Loucy (cell line): ENCODE results near the gene SPRED2.

Experiments
- EZH2phosphoT487 ChIP-seq: fragments of 200-600 bp; IDR thresholded peaks from 2 replicates; pipeline ENCODE4 v1.6.1; 2018; ENCODE audit warnings: antibody characterized with exemption, mild to moderate bottlenecking, moderate library complexity, borderline replicate concordance
- TF ChIP-seq, protein P1 (sequence below): fragments of 200-600 bp; sonication (generic); conservative IDR thresholded peaks from 2 replicates; pipeline ENCODE4 v1.5.1; 2014; ENCODE audit warnings: mild to moderate bottlenecking, antibody characterized with exemption, low read length

DNA sequence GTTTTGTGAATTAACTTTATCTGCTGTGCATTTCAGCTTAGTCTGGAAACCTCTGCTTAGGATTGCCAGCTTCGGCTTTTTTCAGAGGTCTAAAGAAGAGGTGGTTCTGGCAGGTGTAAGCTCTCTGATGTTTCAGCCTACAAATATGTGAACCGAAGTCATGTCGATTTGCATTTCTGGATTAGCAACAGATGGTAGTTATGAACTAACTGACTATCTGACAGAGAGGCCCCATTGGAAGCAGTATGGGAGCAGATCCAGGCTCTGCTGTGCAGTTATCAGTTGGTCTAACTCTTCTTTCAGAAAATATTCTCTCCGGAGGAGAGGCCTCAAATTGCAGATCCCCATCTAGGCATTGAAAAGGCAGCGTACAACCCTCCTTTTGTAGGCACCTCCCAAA lies 32.7 kb upstream of the SPRED2 start:
- TF ChIP-seq, protein P1, sequence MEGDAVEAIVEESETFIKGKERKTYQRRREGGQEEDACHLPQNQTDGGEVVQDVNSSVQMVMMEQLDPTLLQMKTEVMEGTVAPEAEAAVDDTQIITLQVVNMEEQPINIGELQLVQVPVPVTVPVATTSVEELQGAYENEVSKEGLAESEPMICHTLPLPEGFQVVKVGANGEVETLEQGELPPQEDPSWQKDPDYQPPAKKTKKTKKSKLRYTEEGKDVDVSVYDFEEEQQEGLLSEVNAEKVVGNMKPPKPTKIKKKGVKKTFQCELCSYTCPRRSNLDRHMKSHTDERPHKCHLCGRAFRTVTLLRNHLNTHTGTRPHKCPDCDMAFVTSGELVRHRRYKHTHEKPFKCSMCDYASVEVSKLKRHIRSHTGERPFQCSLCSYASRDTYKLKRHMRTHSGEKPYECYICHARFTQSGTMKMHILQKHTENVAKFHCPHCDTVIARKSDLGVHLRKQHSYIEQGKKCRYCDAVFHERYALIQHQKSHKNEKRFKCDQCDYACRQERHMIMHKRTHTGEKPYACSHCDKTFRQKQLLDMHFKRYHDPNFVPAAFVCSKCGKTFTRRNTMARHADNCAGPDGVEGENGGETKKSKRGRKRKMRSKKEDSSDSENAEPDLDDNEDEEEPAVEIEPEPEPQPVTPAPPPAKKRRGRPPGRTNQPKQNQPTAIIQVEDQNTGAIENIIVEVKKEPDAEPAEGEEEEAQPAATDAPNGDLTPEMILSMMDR: no peak
- no peak for TF ChIP-seq EZH2phosphoT487
